GM12878 (cell line): ENCODE data around the gene TRIM26. TPM values are rescaled to one million over a fixed set of nuclear protein-coding genes. Genes with fewer than 3 reads are reported as not detected.

Experiments
- ATAC-seq: fragments of 200-7000 bp; cut with Tn5 transposase; 3 replicates; pipeline ENCODE4 v1.9.1; 2020; ENCODE audit warnings: mild to moderate bottlenecking, moderate library complexity
- BruUV-seq: library from RNA; stranded (reverse); fragments of 400-500 nt; replicated peaks from 2 replicates; lab custom pipeline; 2021; lab: Mats Ljungman, UMichigan
- CTCF ChIA-PET: fragments of 300-600 bp; sonication (Branson Sonifier 250); formaldehyde crosslinking; extraction: SDS; loops from one replicate; lab custom pipeline; 2021; ENCODE audit warnings: inconsistent platforms; lab: Yijun Ruan, JAX
- POLR2A ChIA-PET: fragments of 350-600 bp; formaldehyde crosslinking; extraction: SDS; loops from one replicate; lab custom pipeline; 2021; ENCODE audit warnings: inconsistent platforms; lab: Charles Lee
- RAD21 ChIA-PET: fragments of 300-600 bp; sonication (Branson Sonifier 250); formaldehyde crosslinking; loops from one replicate; lab custom pipeline; 2023; ENCODE audit warnings: antibody characterized with exemption; ENCODE audit not compliant: unreplicated experiment; lab: Charles Lee
- SMC1A ChIA-PET: fragments of 300-600 bp; sonication (Branson Sonifier 250); formaldehyde crosslinking; loops from one replicate; lab custom pipeline; 2023; ENCODE audit not compliant: unreplicated experiment, uncharacterized antibody; lab: Charles Lee
- DNase-seq: peaks from one replicate; pipeline ENCODE4 v3.0.0-alpha.2; 2011; ENCODE audit warnings: low read depth, low spot score
- FAIRE-seq: peaks from 3 replicates; lab custom pipeline; 2011; peaks lifted over from hg19 to GRCh38; lab: Jason Lieb, UNC
- H2AFZ ChIP-seq: 2 replicates; pipeline ENCODE4 v1.6.0; 2011; ENCODE audit warnings: low read depth, low read length, control low read depth; ENCODE audit not compliant: control insufficient read depth
- H3K27ac ChIP-seq: 2 replicates; pipeline ENCODE4 v1.5.1; 2011; ENCODE audit warnings: control low read depth; ENCODE audit not compliant: control insufficient read depth, insufficient read depth
- H3K27me3 ChIP-seq, 2 experiments: replicated peaks in 1 of 2; 2 replicates each; pipeline versions ENCODE4 v1.6.0 to v1.6.1; 2011; ENCODE audit warnings: low read length in 1 of 2; ENCODE audit not compliant: control insufficient read depth in 2 of 2, insufficient read depth in 2 of 2
- H3K36me3 ChIP-seq, 2 experiments: 2 replicates each; pipeline ENCODE4 v1.5.1; 2011; ENCODE audit warnings: low read length in 1 of 2; ENCODE audit not compliant: control insufficient read depth in 2 of 2, insufficient read depth in 2 of 2
- H3K4me1 ChIP-seq: 2 replicates; pipeline ENCODE4 v1.6.1; 2011; ENCODE audit warnings: mild to moderate bottlenecking, low read length, moderate library complexity, mixed read lengths; ENCODE audit not compliant: control insufficient read depth, insufficient read depth
- H3K4me2 ChIP-seq: 2 replicates; pipeline ENCODE4 v1.6.0; 2011; ENCODE audit warnings: control low read depth; ENCODE audit not compliant: control insufficient read depth, insufficient read depth
- H3K4me3 ChIP-seq: fragments of 200-600 bp; sonication (generic); 2 replicates; pipeline ENCODE4 v1.5.1; 2016
- H3K79me2 ChIP-seq: 2 replicates; pipeline ENCODE4 v1.6.0; 2011; ENCODE audit warnings: low read length; ENCODE audit not compliant: control insufficient read depth, insufficient read depth
- H3K9ac ChIP-seq: 2 replicates; pipeline ENCODE4 v1.8.0; 2011; ENCODE audit warnings: low read length, control low read depth, mixed read lengths; ENCODE audit not compliant: control insufficient read depth, insufficient read depth
- H3K9me3 ChIP-seq: replicated peaks from 3 replicates; pipeline ENCODE4 v1.5.1; 2011; ENCODE audit warnings: mild to moderate bottlenecking, low read length; ENCODE audit not compliant: control insufficient read depth, insufficient read depth
- H4K20me1 ChIP-seq: 2 replicates; pipeline ENCODE4 v1.6.0; 2011; ENCODE audit not compliant: control insufficient read depth, insufficient read depth
- CEBPZ ChIP-seq: fragments of 150-350 bp; IDR thresholded peaks from 2 replicates; pipeline ENCODE4 v1.6.1; 2016; ENCODE audit warnings: low read depth, low read length
- CREB1 ChIP-seq: IDR thresholded peaks from 2 replicates; pipeline ENCODE4 v1.6.1; 2012; ENCODE audit warnings: low read depth, mild to moderate bottlenecking, inconsistent platforms
- DPF2 ChIP-seq: fragments of 450-650 bp; IDR thresholded peaks from 2 replicates; pipeline ENCODE4 v1.6.1; 2017; ENCODE audit warnings: mild to moderate bottlenecking
- EP300 ChIP-seq, 2 experiments: fragments of 150-350 bp in 1 of 2; IDR thresholded peaks; 2 replicates each; pipeline ENCODE4 v1.6.1; 2011 to 2012; ENCODE audit warnings: low read depth in 2 of 2, low read length in 2 of 2, borderline replicate concordance in 1 of 2, improper control_type of control experiment in 1 of 2, inconsistent platforms in 1 of 2; ENCODE audit not compliant: control insufficient read depth in 1 of 2
- FOS ChIP-seq: IDR thresholded peaks from 3 replicates; pipeline ENCODE4 v1.6.1; 2011; ENCODE audit warnings: borderline replicate concordance; ENCODE audit not compliant: insufficient read length; ENCODE audit errors: extremely low read depth
- FOXM1 ChIP-seq: IDR thresholded peaks from 2 replicates; pipeline ENCODE4 v1.6.1; 2012; ENCODE audit warnings: low read depth, mild to moderate bottlenecking, inconsistent platforms, low read length, moderate library complexity
- IKZF1 ChIP-seq: fragments of 450-650 bp; conservative IDR thresholded peaks from 2 replicates; pipeline ENCODE4 v1.6.1; 2017; ENCODE audit warnings: antibody characterized with exemption, mild to moderate bottlenecking
- IRF4 ChIP-seq: IDR thresholded peaks from 2 replicates; pipeline ENCODE4 v1.6.1; 2011; ENCODE audit warnings: low read depth, low read length
- KLF5 ChIP-seq: fragments of 450-650 bp; IDR thresholded peaks from 2 replicates; pipeline ENCODE4 v1.6.1; 2014; ENCODE audit warnings: mild to moderate bottlenecking; ENCODE audit not compliant: partially characterized antibody
- RB1 ChIP-seq: fragments of 450-650 bp; formaldehyde crosslinking; IDR thresholded peaks from 2 replicates; pipeline ENCODE4 v1.6.1; 2017; ENCODE audit warnings: mild to moderate bottlenecking, borderline replicate concordance
- RELA ChIP-seq: fragments of 450-650 bp; IDR thresholded peaks from 2 replicates; pipeline ENCODE4 v1.8.0; 2014; ENCODE audit warnings: borderline replicate concordance; ENCODE audit not compliant: partially characterized antibody
- SIN3A ChIP-seq: IDR thresholded peaks from 2 replicates; pipeline ENCODE4 v1.6.1; 2012; ENCODE audit warnings: low read depth, low read length, improper control_type of control experiment
- SMC3 ChIP-seq: IDR thresholded peaks from 2 replicates; pipeline ENCODE4 v1.6.1; 2011; ENCODE audit warnings: low read length, improper control_type of control experiment, borderline replicate concordance
- SPI1 ChIP-seq: IDR thresholded peaks from 2 replicates; pipeline ENCODE4 v1.6.1; 2011; ENCODE audit warnings: low read depth, mild to moderate bottlenecking, low read length, moderate library complexity, borderline replicate concordance; ENCODE audit not compliant: insufficient read depth
- YY1 ChIP-seq: IDR thresholded peaks from 2 replicates; pipeline ENCODE4 v1.6.1; 2011; ENCODE audit warnings: low read depth, mild to moderate bottlenecking, low read length
- ZNF217 ChIP-seq: fragments of 450-650 bp; IDR thresholded peaks from 2 replicates; pipeline ENCODE4 v1.6.1; 2017; ENCODE audit warnings: antibody characterized with exemption, mild to moderate bottlenecking
- WGBS: methylation state at CpG from one replicate; pipeline ENCODE4 v1.1.6; 2016; ENCODE audit warnings: low lambda C conversion rate; ENCODE audit not compliant: insufficient replicate concordance, insufficient coverage; ENCODE audit errors: missing lambda C conversion rate; 5-methylcytosine and 5-hydroxymethylcytosine counted together
- in situ Hi-C: fragments of 300-500 bp; cut with MboI; formaldehyde crosslinking; loops from 9 replicates; pipeline ENCODE4 v1.14.3; 2018; ENCODE audit warnings: mixed read lengths
- intact Hi-C: fragments of 100-400 bp; cut with micrococcal nuclease; formaldehyde crosslinking; loops from one replicate; pipeline ENCODE4 v1.14.2; 2022; ENCODE audit not compliant: unreplicated experiment
- polyA plus RNA-seq, 11 experiments: library from polyadenylated mRNA; depleted of rRNA in 4 of 11; unstranded in 6 of 11; stranded (reverse) in 5 of 11; fragments of >200 nt; fragmentation: Nextera tagmentation in 4 of 11; fragmentation: Illumina TruSeq in 1 of 11; extraction: Ambion mirVana in 4 of 11; extraction: Trizol in 1 of 11; gene quantifications; 1 replicate in 1 of 11; 2 replicates in 10 of 11; pipeline versions ENCODE4 v1.2.1 to v1.2.3, GENCODE V29; 2011 to 2016; ENCODE audit warnings: inconsistent platforms in 2 of 11, missing spikeins in 2 of 11, low read depth in 1 of 11
- total RNA-seq, 4 experiments: library from RNA; depleted of rRNA in 3 of 4; stranded (reverse); fragments of >200 nt in 3 of 4; fragmentation: Illumina TruSeq in 1 of 4; extraction: Trizol in 1 of 4; gene quantifications; 2 replicates each; pipeline versions ENCODE4 v1.2.1 to v1.2.3, GENCODE V29; 2013 to 2021

The TRIM26 gene
- total and polyA plus RNA-seq, 10 of the 15 experiments (the other 5 are each of a cell fraction or from before 2014, with no cell fraction given): 13.1 to 79.6 (median 63.6) TPM

GRCh38 chr6:30135757-30136156 lies 77.4 kb downstream of the TRIM26 start, which contains the start of gene TRIM40:
TSS of gene TRIM40 (plus strand) at chr6:30136140. CDS start at chr6:30137037, 897 bp downstream.
- intact Hi-C loops: no loop called here
- BruUV-seq: no TSS peak

More at GRCh38 chr6:30135757-30136156, 77.4 kb downstream of the TRIM26 start, which contains the start of gene TRIM40:
- Histone ChIP-seq H3K79me2 (no peaks in the 10 kb centered on the region), H3K4me3 (no peak within 1 kb of the TSS), H3K27ac (no peak within 1 kb of the TSS), H3K27me3 (peaks cover 0 to 5% of the 10 kb centered on the region in 2 experiments; a peak in 2 of 4 replicates), H3K36me3 (no peaks in the 10 kb centered on the region), H3K9me3 (no peaks in the 10 kb centered on the region), H4K20me1 (no peaks in the 10 kb centered on the region), H3K9ac (no peak within 1 kb of the TSS), H3K4me2 (no peak within 1 kb of the TSS), H3K4me1 (peaks cover 2% of the 10 kb centered on the region; the same call in 1 of the 2 replicates), H2AFZ (no peak within 1 kb of the TSS)
- in situ Hi-C loops: no loop called here
- no peak for FAIRE-seq
- POLR2A ChIA-PET: no interaction called here
- SMC1A ChIA-PET: interaction anchor here (0.8 to 18.7 kb wide), 5 partner anchors 8 to 32 kb away, joined by 3 to 647 read pairs (median 4); partner anchors contain the start of gene TRIM31
- CTCF ChIA-PET: interaction anchor here (0.7 to 8.5 kb wide), 2 partner anchors 32 to 83 kb away, joined by 4 to 561 read pairs; no protein-coding TSS in a partner anchor
- WGBS: 19% methylated on average over 4 of the region's 4 CpGs
- RAD21 ChIA-PET: interaction anchor here (8.5 kb wide), 1 partner anchor 30 kb away, joined by 333 read pairs; no protein-coding TSS in a partner anchor
- TF ChIP-seq CEBPZ: no peak
- no peak for TF ChIP-seq FOS
- no peak for TF ChIP-seq KLF5
- no peak for TF ChIP-seq SMC3
- no peak for TF ChIP-seq DPF2
- TF ChIP-seq RB1: no peak
- TF ChIP-seq RELA: no peak
- TF ChIP-seq IRF4: no peak
- TF ChIP-seq SIN3A: no peak
- no peak for TF ChIP-seq YY1
- TF ChIP-seq IKZF1: no peak
- no peak for TF ChIP-seq CREB1
- no peak for TF ChIP-seq ZNF217
- no peak for TF ChIP-seq SPI1
- no peak for TF ChIP-seq FOXM1
- no peak for TF ChIP-seq EP300 (IDR thresholded peaks at IDR 0.05; ENCODE audit: borderline replicate concordance in 1 of 2, control insufficient read depth in 1 of 2, low read depth in 2 of 2, low read length in 2 of 2)
- ATAC-seq: no peak
- no peak for DNase-seq
